ENCODE measurements around the gene ANKRD1. TPM values are rescaled to one million over a fixed set of nuclear protein-coding genes. Genes with fewer than 3 reads are reported as not detected.

ANKRD1 gene
- total and polyA plus RNA-seq, 2 of the 8 experiments (the other 6 are each of a cell fraction or from before 2014, with no cell fraction given), result 0.03 TPM; not detected in 1

- H3K23me2 ChIP-seq (ENCODE audit: low read depth, low read length), result no peaks in the 10 kb centered on the region
- H3K4me1 ChIP-seq (replicated peaks in 1 of 4; ENCODE audit: control insufficient read depth in 3 of 4, insufficient read depth in 4 of 4, low read length in 3 of 4), result no peaks in the 10 kb centered on the region
- H2AK5ac ChIP-seq (ENCODE audit: low read depth, low read length), result no peak overlapping the region
- no peaks in the 10 kb centered on the region for H3K79me1 ChIP-seq (ENCODE audit: low read depth, low read length)
- POLR2A ChIA-PET (ENCODE audit: partially characterized antibody), result no interaction called here
- H4K8ac ChIP-seq (ENCODE audit: extremely low read depth, insufficient read depth, low read length), result no peak overlapping the region
- H3K18ac ChIP-seq (ENCODE audit: extremely low read depth, low read length), result no peak overlapping the region
- no peak overlapping the region for H2BK20ac ChIP-seq (ENCODE audit: low read length)
- no peaks in the 10 kb centered on the region for H3K36me3 ChIP-seq (ENCODE audit: control insufficient read depth in 2 of 4, insufficient read depth in 4 of 4, low read length in 3 of 4)
- H2AFZ ChIP-seq (ENCODE audit: low read length), result no peak overlapping the region
- H3K27me3 ChIP-seq (replicated peaks in 1 of 4; ENCODE audit: control insufficient read depth in 3 of 4, extremely low read depth in 1 of 4, insufficient read depth in 3 of 4, low read length in 3 of 4), result peaks cover 1 to 13% (median 6%) of the 10 kb centered on the region in 4 experiments; a peak in 5 of 7 replicates
- H4K91ac ChIP-seq (replicated peaks; ENCODE audit: insufficient read length, low read length), result no peak overlapping the region
- H3K79me2 ChIP-seq (ENCODE audit: control insufficient read depth in 1 of 2, insufficient read depth in 2 of 2, low read length in 2 of 2), result no peaks in the 10 kb centered on the region
- no peaks in the 10 kb centered on the region for H4K20me1 ChIP-seq (replicated peaks in 1 of 2; ENCODE audit: control insufficient read depth in 1 of 2, insufficient read depth in 2 of 2, low read length in 2 of 2)
- FAIRE-seq, result no peak
- WGBS, 2 experiments (ENCODE audit: extremely low coverage in 1 of 2, insufficient coverage in 1 of 2, insufficient read length in 1 of 2, insufficient replicate concordance in 2 of 2, low coverage in 1 of 2, low lambda C conversion rate in 2 of 2, missing lambda C conversion rate in 1 of 2), result 96% methylated on average over 1 of the region's 1 CpG; no CpG with 5 or more reads in 1 of the 2 experiments
- no peak overlapping the region for H2BK120ac ChIP-seq (replicated peaks; ENCODE audit: low read depth, low read length)
- CTCF ChIA-PET (ENCODE audit: partially characterized antibody), result interaction anchor here (1.1 kb wide), 1 partner anchor 16 kb away, joined by 3 read pairs; no protein-coding TSS in a partner anchor
- H3K9ac ChIP-seq (replicated peaks in 1 of 4; ENCODE audit: extremely low read depth in 1 of 4, low read depth in 3 of 4, low read length in 3 of 4), result no peak overlapping the region
- H3K23ac ChIP-seq (ENCODE audit: insufficient read length), result no peak overlapping the region
- no peak overlapping the region for H4K5ac ChIP-seq (ENCODE audit: insufficient read length, low read depth, low read length)
- DNase-seq (ENCODE audit: low read depth in 1 of 2, low spot score in 2 of 2), result no peak
- no peak for TF ChIP-seq MAX (IDR thresholded peaks at IDR 0.05)
- no peak for TF ChIP-seq JUN (IDR thresholded peaks at IDR 0.05; ENCODE audit: low read depth, low read length)
- no peak for TF ChIP-seq GTF2F1 (IDR thresholded peaks at IDR 0.05; ENCODE audit: borderline replicate concordance, low read depth, low read length)
- TF ChIP-seq TAF7 (optimal IDR thresholded peaks at IDR 0.05; ENCODE audit: borderline replicate concordance, low read depth, low read length), result no peak
- no peak for TF ChIP-seq CHD1 (IDR thresholded peaks at IDR 0.05; ENCODE audit: low read depth, low read length)
- TF ChIP-seq BACH1 (IDR thresholded peaks at IDR 0.05; ENCODE audit: low read length), result no peak
- no peak for TF ChIP-seq SP1 (IDR thresholded peaks at IDR 0.05; ENCODE audit: low read depth, low read length)
- no peak for TF ChIP-seq KDM1A (IDR thresholded peaks at IDR 0.05; ENCODE audit: borderline replicate concordance, low read length)
- TF ChIP-seq SP2 (IDR thresholded peaks at IDR 0.05; ENCODE audit: low read length), result no peak
- TF ChIP-seq NRF1 (IDR thresholded peaks at IDR 0.05; ENCODE audit: low read depth, low read length), result no peak
- no peak for TF ChIP-seq HDAC2 (IDR thresholded peaks at IDR 0.05; ENCODE audit: borderline replicate concordance in 1 of 2, low read depth in 2 of 2, low read length in 2 of 2)
- no peak for TF ChIP-seq SP4 (IDR thresholded peaks at IDR 0.05; ENCODE audit: low read length)
- no peak for TF ChIP-seq RXRA (IDR thresholded peaks at IDR 0.05; ENCODE audit: insufficient read depth, low read depth, low read length)
- H2BK12ac ChIP-seq (ENCODE audit: low read depth, low read length), result no peak overlapping the region
- no peak overlapping the region for H3K4me3 ChIP-seq (ENCODE audit: extremely low read depth in 1 of 4, insufficient read depth in 2 of 4, low read depth in 3 of 4, low read length in 4 of 4)
- H3K56ac ChIP-seq (replicated peaks; ENCODE audit: insufficient read length, low read depth, low read length), result no peak overlapping the region
- no peak overlapping the region for H3K4ac ChIP-seq (replicated peaks; ENCODE audit: insufficient read length, low read depth, low read length)
- no peak overlapping the region for H3K27ac ChIP-seq (ENCODE audit: low read depth, low read length)
- H3K4me2 ChIP-seq (ENCODE audit: insufficient read depth in 1 of 2, low read depth in 2 of 2, low read length in 2 of 2), result no peak overlapping the region
- no peaks in the 10 kb centered on the region for H3K9me3 ChIP-seq (ENCODE audit: insufficient read depth in 2 of 2, low read depth in 1 of 2, low read length in 1 of 2)
- H2BK5ac ChIP-seq (ENCODE audit: low read depth, low read length), result no peak overlapping the region
- no peak overlapping the region for H3K14ac ChIP-seq (ENCODE audit: insufficient read length)
- H2BK15ac ChIP-seq (ENCODE audit: low read length), result no peak overlapping the region
Measured at GRCh38 chr10:90944749-90945148, 23.9 kb upstream of the ANKRD1 start.
